HEK293 (cell line): ENCODE data around the gene PHYKPL.

Experiments
- ZFP37 ChIP-seq: fragments of 450-650 bp; formaldehyde crosslinking; IDR thresholded peaks from 2 replicates; pipeline ENCODE4 v1.5.1; 2016; ENCODE audit warnings: missing biosample characterization, missing genetic modification characterization
- TF ChIP-seq, protein P1 (sequence below): fragments of 450-650 bp; formaldehyde crosslinking; optimal IDR thresholded peaks from 2 replicates; pipeline ENCODE3; 2016; ENCODE audit warnings: missing biosample characterization, mild to moderate bottlenecking, missing genetic modification characterization

DNA sequence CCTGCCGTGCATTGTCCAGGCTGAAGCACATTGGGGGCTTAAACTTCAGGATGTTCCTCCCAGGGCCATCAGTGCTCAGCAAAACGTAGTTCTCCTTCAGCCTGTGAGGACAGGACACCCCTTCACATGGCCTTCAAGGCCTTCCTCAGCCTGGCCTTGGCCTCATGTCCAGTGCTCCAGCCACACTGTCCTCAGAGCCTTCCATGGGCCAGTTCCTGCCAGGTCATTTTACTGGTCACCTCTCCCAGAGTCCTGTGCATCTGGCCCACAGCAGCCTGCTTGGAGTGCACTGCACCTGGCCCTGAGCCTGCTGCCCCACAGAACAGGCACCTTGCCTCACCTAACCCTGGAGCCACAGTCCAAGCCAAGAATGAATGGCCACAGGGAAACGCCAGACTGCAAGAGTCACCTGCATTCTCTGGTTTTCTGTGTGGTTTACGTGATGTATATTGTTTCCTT, 19.6 kb downstream of the PHYKPL start:
- TF ChIP-seq, protein P1, sequence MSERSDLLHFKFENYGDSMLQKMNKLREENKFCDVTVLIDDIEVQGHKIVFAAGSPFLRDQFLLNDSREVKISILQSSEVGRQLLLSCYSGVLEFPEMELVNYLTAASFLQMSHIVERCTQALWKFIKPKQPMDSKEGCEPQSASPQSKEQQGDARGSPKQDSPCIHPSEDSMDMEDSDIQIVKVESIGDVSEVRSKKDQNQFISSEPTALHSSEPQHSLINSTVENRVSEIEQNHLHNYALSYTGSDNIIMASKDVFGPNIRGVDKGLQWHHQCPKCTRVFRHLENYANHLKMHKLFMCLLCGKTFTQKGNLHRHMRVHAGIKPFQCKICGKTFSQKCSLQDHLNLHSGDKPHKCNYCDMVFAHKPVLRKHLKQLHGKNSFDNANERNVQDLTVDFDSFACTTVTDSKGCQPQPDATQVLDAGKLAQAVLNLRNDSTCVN (tag by site-specific recombination), result no peak
- TF ChIP-seq ZFP37, result no peak
